Spleen (tissue), 11 donors: Measurements from ENCODE around the gene FRMPD1. TPM values are rescaled to one million over a fixed set of nuclear protein-coding genes. Genes with fewer than 3 reads are reported as not detected.

Experiments used
- DNase-seq: peaks from one replicate; pipeline ENCODE4 v3.0.0-alpha.2; 2020
- H3K27ac ChIP-seq, 8 donors: fragments of 200-600 bp; sonication (generic) in 7 of 8; 1 replicate in 4 of 8; 2 replicates in 4 of 8; pipeline versions ENCODE4 v1.5.0 to v1.8.0; 2016 to 2021; ENCODE audit warnings: inconsistent platforms in 4 of 8, mild to moderate bottlenecking in 4 of 8, moderate library complexity in 1 of 8
- H3K27me3 ChIP-seq, 7 donors: fragments of 200-600 bp; sonication (generic) in 6 of 7; replicated peaks in 1 of 7; 1 replicate in 4 of 7; 2 replicates in 3 of 7; pipeline versions ENCODE4 v1.5.0 to v1.8.0; 2016 to 2021; ENCODE audit warnings: inconsistent platforms in 3 of 7, mild to moderate bottlenecking in 1 of 7
- H3K36me3 ChIP-seq, 6 donors: fragments of 200-600 bp; sonication (generic) in 5 of 6; 1 replicate in 4 of 6; 2 replicates in 2 of 6; pipeline versions ENCODE4 v1.5.0 to v1.8.0; 2016 to 2021; ENCODE audit warnings: inconsistent platforms in 2 of 6
- H3K4me1 ChIP-seq, 6 donors: fragments of 200-600 bp; sonication (generic) in 5 of 6; 1 replicate in 3 of 6; 2 replicates in 3 of 6; pipeline versions ENCODE4 v1.5.0 to v1.8.0; 2016 to 2021; ENCODE audit warnings: inconsistent platforms in 3 of 6
- H3K4me3 ChIP-seq, 8 donors: fragments of 200-600 bp; sonication (generic) in 7 of 8; 1 replicate in 4 of 8; 2 replicates in 4 of 8; pipeline versions ENCODE4 v1.5.0 to v1.8.0; 2016 to 2021; ENCODE audit warnings: inconsistent platforms in 4 of 8, mild to moderate bottlenecking in 4 of 8, moderate library complexity in 2 of 8
- H3K9me3 ChIP-seq, 8 donors: fragments of 200-600 bp; sonication (generic) in 7 of 8; 1 replicate in 4 of 8; 2 replicates in 4 of 8; pipeline versions ENCODE4 v1.5.0 to v1.8.0; 2016 to 2021; ENCODE audit warnings: inconsistent platforms in 4 of 8
- POLR2A ChIP-seq, 3 donors: fragments of 450-650 bp; IDR thresholded peaks; one replicate each; pipeline ENCODE4 v1.5.1; 2017; ENCODE audit warnings: antibody characterized with exemption in 3 of 3, mild to moderate bottlenecking in 1 of 3
- POLR2AphosphoS5 ChIP-seq, 3 donors: sonication (generic); formaldehyde crosslinking; IDR thresholded peaks; one replicate each; pipeline ENCODE4 v1.5.1; 2017; ENCODE audit warnings: antibody characterized with exemption in 3 of 3
- WGBS, 5 donors: extraction: QIAGEN DNeasy Blood & Tissue Kit in 3 of 5; methylation state at CpG; one replicate each; pipeline versions ENCODE4 v1.1.5 to v1.1.7; 2013 to 2018; 5-methylcytosine and 5-hydroxymethylcytosine counted together
- intact Hi-C: fragments of 100-400 bp; cut with DNase I; formaldehyde crosslinking; loops from one replicate; pipeline ENCODE4 v1.15.0; 2023; ENCODE audit warnings: low total_unique reads
- polyA plus RNA-seq, 3 donors: library from polyadenylated mRNA; stranded (reverse); fragments of 200-250 nt; gene quantifications; one replicate each; pipeline ENCODE4 v1.2.1, GENCODE V29; 2013
- total RNA-seq, 7 donors: library from RNA; depleted of rRNA in 3 of 7; stranded (reverse); fragments of >200 nt in 3 of 7; fragmentation: NEBNext Ultra II Directional in 4 of 7; extraction: Animal tissue kit (Norgen Biotek cat#: 25700) in 4 of 7; gene quantifications; one replicate each; pipeline versions ENCODE4 v1.1.0 to v1.2.1, GENCODE V29; 2016 to 2021
- TF ChIP-seq, protein P1 (sequence below), 11 experiments: fragments of 200-600 bp in 7 of 11; fragments of 450-650 bp in 4 of 11; sonication (generic) in 4 of 11; IDR thresholded peaks in 8 of 11; conservative IDR thresholded peaks in 3 of 11; 1 replicate in 7 of 11; 2 replicates in 4 of 11; pipeline versions ENCODE4 v1.4.0 to v1.8.0; 2016 to 2021; ENCODE audit warnings: antibody characterized with exemption in 11 of 11, inconsistent platforms in 4 of 11, mild to moderate bottlenecking in 1 of 11
- donor health status: healthy with polysubstance abuse.
- donor health status: DM: no; HTN: no; CAD: no; lungs with moderate emphysema.
- donor health status: DM: no; HTN: no; CAD: no.
- donor health status: Bipolar disorder and iron deficiency.
- donor health status: healthy.
- donor health status: DM: no; HTN: no; CAD: no.
- donor health status: DM: yes; HTN: yes; CAD: no.

Gene FRMPD1
- total and polyA plus RNA-seq, 10 donors: 0.09 to 0.47 (median 0.20) TPM; not detected in 3

GRCh38 chr9:37700131-37700530, 49.4 kb downstream of the FRMPD1 start:
- Histone ChIP-seq H3K27me3 (peaks cover 0 to 4% (median 0%) of the 10 kb centered on the region in 7 donors), H3K4me1 (no peaks in the 10 kb centered on the region), H3K27ac (no peak overlapping the region), H3K9me3 (no peaks in the 10 kb centered on the region), H3K4me3 (no peak overlapping the region), H3K36me3 (no peaks in the 10 kb centered on the region)
- TF ChIP-seq, protein P1, sequence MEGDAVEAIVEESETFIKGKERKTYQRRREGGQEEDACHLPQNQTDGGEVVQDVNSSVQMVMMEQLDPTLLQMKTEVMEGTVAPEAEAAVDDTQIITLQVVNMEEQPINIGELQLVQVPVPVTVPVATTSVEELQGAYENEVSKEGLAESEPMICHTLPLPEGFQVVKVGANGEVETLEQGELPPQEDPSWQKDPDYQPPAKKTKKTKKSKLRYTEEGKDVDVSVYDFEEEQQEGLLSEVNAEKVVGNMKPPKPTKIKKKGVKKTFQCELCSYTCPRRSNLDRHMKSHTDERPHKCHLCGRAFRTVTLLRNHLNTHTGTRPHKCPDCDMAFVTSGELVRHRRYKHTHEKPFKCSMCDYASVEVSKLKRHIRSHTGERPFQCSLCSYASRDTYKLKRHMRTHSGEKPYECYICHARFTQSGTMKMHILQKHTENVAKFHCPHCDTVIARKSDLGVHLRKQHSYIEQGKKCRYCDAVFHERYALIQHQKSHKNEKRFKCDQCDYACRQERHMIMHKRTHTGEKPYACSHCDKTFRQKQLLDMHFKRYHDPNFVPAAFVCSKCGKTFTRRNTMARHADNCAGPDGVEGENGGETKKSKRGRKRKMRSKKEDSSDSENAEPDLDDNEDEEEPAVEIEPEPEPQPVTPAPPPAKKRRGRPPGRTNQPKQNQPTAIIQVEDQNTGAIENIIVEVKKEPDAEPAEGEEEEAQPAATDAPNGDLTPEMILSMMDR (IDR thresholded peaks at IDR 0.05 in 8 of 11, conservative IDR thresholded peaks at IDR 0.05 in 3 of 11): no peak
- TF ChIP-seq POLR2A (IDR thresholded peaks at IDR 0.05) (no peak), POLR2AphosphoS5 (IDR thresholded peaks at IDR 0.05) (no peak)
- no peak for DNase-seq
- intact Hi-C loops: no loop called here
- WGBS, 5 donors: 41 to 74% (median 56%) methylated on average over 3 of the region's 3 CpGs

DNA sequence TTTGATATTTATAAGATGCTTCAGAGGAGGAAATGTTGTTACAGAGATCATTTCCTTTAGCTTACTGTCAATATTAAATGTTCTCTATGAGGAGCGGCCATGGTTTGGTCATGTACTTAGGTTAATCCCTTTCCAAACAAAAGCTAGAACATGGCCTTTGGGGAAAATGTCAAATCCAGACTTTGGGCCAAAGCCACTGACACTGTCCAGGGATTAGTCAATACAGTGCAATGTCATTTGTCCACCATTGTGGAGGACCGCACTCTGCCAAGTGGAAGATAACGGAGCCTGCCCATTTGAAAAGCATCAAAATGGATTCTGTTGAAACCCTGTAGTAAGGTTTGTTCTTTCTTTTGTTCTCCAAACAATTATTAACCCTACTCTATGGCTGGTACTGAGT, 50.1 kb downstream of the FRMPD1 start:
- no peak for DNase-seq
- Histone ChIP-seq H3K27me3 (peaks cover 0 to 4% (median 0%) of the 10 kb centered on the region in 7 donors), H3K36me3 (no peaks in the 10 kb centered on the region), H3K4me1 (no peaks in the 10 kb centered on the region), H3K9me3 (no peaks in the 10 kb centered on the region), H3K27ac (no peak overlapping the region), H3K4me3 (no peak overlapping the region)
- 83 to 94% (median 92%) methylated on average over 3 of the region's 3 CpGs for WGBS, 5 donors
- intact Hi-C loops: no loop called here
- TF ChIP-seq, protein P1 (IDR thresholded peaks at IDR 0.05 in 8 of 11, conservative IDR thresholded peaks at IDR 0.05 in 3 of 11): no peak

GRCh38 chr9:37705787-37706186, 55.0 kb downstream of the FRMPD1 start:
- no peak overlapping the region for H3K27ac ChIP-seq
- H3K27me3 ChIP-seq: peaks cover 0 to 8% (median 0%) of the 10 kb centered on the region in 7 donors
- no peak overlapping the region for H3K4me3 ChIP-seq
- WGBS, 5 donors: 69 to 92% (median 83%) methylated on average over 3 of the region's 3 CpGs
- H3K36me3 ChIP-seq: no peaks in the 10 kb centered on the region
- intact Hi-C loops: no loop called here
- H3K9me3 ChIP-seq: no peaks in the 10 kb centered on the region
- H3K4me1 ChIP-seq: no peaks in the 10 kb centered on the region
- TF ChIP-seq POLR2AphosphoS5 (IDR thresholded peaks at IDR 0.05) (no peak), POLR2A (IDR thresholded peaks at IDR 0.05) (no peak)
- no peak for DNase-seq

DNA sequence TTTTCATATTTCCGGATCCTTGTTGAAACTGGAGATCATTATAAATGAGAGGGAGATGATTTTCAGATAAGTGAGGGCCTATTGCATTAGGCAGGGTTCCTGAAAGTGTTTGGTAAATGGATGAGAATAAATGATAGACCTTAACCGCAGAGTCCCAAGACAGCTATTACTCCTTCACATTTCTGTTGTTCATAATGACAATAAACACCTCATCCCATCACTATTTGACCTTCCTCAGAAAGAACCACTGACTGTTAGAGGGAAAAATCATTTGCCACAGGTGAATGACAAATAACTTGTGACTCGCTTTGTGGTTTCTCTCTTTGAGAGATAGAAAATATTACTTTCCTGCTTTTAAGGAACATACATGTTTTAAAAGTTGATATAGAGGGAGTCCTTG, 55.5 kb downstream of the FRMPD1 start:
- DNase-seq: no peak
- no peak overlapping the region for H3K4me3 ChIP-seq
- no peaks in the 10 kb centered on the region for H3K9me3 ChIP-seq
- intact Hi-C loops: no loop called here
- TF ChIP-seq, protein P1 (IDR thresholded peaks at IDR 0.05 in 8 of 11, conservative IDR thresholded peaks at IDR 0.05 in 3 of 11): no peak
- TF ChIP-seq POLR2A (IDR thresholded peaks at IDR 0.05) (no peak), POLR2AphosphoS5 (IDR thresholded peaks at IDR 0.05) (no peak)
- no peak overlapping the region for H3K27ac ChIP-seq
- no peaks in the 10 kb centered on the region for H3K36me3 ChIP-seq
- WGBS, 5 donors: 58 to 94% (median 82%) methylated on average over 3 of the region's 3 CpGs
- no peaks in the 10 kb centered on the region for H3K4me1 ChIP-seq
- peaks cover 0 to 8% (median 0%) of the 10 kb centered on the region in 7 donors for H3K27me3 ChIP-seq

DNA sequence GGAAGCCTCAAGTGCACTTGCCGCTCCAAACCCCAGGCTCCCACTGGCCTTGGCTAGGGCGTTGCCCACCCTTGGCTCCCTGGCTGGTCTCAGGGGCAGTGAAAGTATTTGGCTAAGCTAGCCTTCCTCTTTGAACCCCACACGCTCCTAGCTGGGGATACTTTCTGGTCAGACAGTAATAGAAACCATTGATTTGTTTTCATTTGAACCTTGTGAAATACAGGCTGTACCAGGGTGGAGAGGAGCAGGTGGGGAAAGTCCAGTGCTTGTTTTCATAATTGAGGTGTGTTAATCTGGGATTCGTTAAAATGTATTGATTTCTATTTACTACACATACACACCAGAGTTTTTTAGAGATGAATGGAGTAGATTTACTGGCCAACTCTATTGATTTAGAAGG, 57.0 kb downstream of the FRMPD1 start:
- H3K27ac ChIP-seq: no peak overlapping the region

More for the DNA sequence above, 57.0 kb downstream of the FRMPD1 start:
- no peak for DNase-seq
- no peaks in the 10 kb centered on the region for H3K36me3 ChIP-seq
- intact Hi-C loops: no loop called here
- H3K4me1 ChIP-seq: no peaks in the 10 kb centered on the region
- H3K27me3 ChIP-seq: peaks cover 0 to 8% (median 0%) of the 10 kb centered on the region in 7 donors
- TF ChIP-seq POLR2A (IDR thresholded peaks at IDR 0.05) (no peak), POLR2AphosphoS5 (IDR thresholded peaks at IDR 0.05) (no peak)
- TF ChIP-seq, protein P1 (IDR thresholded peaks at IDR 0.05 in 8 of 11, conservative IDR thresholded peaks at IDR 0.05 in 3 of 11): no peak
- H3K4me3 ChIP-seq: no peak overlapping the region
- no peaks in the 10 kb centered on the region for H3K9me3 ChIP-seq
- WGBS, 5 donors: 75 to 87% (median 82%) methylated on average over 4 of the region's 4 CpGs
